ENCODE results near the gene AHI1. TPM values are rescaled to one million over a fixed set of nuclear protein-coding genes. Genes with fewer than 3 reads are reported as not detected.

AHI1 gene
- total RNA-seq, 5 donors from 2014 or later (not counting 1 experiment from before 2014, with no cell fraction given), result 9.6 to 27.6 (median 15.8) TPM

GRCh38 chr6:135503703-135504475 is 6.3 kb upstream of the AHI1 start:
- CTCF ChIA-PET, result interaction anchor here (0.5 to 1.2 kb wide), 2 partner anchors 723 to 817 kb away, joined by 4 to 7 read pairs; no protein-coding TSS in a partner anchor
- no peak overlapping the region for H3K4me3 ChIP-seq (ENCODE audit: control insufficient read depth in 1 of 2, extremely low read depth in 1 of 2, low read length in 1 of 2)
- H3K27me3 ChIP-seq (replicated peaks in 1 of 2; ENCODE audit: control insufficient read depth in 2 of 2, extremely low read depth in 1 of 2, insufficient read depth in 2 of 2, low read length in 1 of 2), result no peaks in the 10 kb centered on the region
- ATAC-seq (replicated peaks in 1 of 4) (no peak), DNase-seq (no peak)
- H3K27ac Mint-ChIP-seq, result no peak overlapping the region
- no peaks in the 10 kb centered on the region for H3K9me3 ChIP-seq
- no CpG with 5 or more reads among the region's 6 CpGs for WGBS (ENCODE audit: insufficient coverage)
- H3K36me3 ChIP-seq (ENCODE audit: control insufficient read depth in 2 of 2, extremely low read depth in 1 of 2, insufficient read depth in 1 of 2, low read length in 1 of 2), result no peaks in the 10 kb centered on the region
- POLR2A ChIA-PET, result no interaction called here
- peaks cover 0 to 4% (median 2%) of the 10 kb centered on the region in 3 donors for H3K4me1 Mint-ChIP-seq
- no peaks in the 10 kb centered on the region for H3K4me1 ChIP-seq (ENCODE audit: control insufficient read depth in 1 of 2, extremely low read depth in 1 of 2, insufficient read depth in 2 of 2, low read length in 2 of 2)
- H3K4me3 Mint-ChIP-seq, result no peak overlapping the region
- no peaks in the 10 kb centered on the region for H3K9me3 Mint-ChIP-seq
- H3K27ac ChIP-seq (ENCODE audit: low read length), result no peak overlapping the region
- no peaks in the 10 kb centered on the region for H3K36me3 Mint-ChIP-seq
- H3K27me3 Mint-ChIP-seq, result no peaks in the 10 kb centered on the region

- CTCF ChIA-PET, result interaction anchor here (0.7 to 1.8 kb wide), 3 partner anchors 410 to 793 kb away, joined by 3 to 6 read pairs (median 5); no protein-coding TSS in a partner anchor
- whole genome bisulfite sequencing (ENCODE audit: insufficient coverage), result 100% methylated on average over 2 of the region's 5 CpGs
- Mint-ChIP-seq H3K4me1 (peaks cover 11 to 16% (median 13%) of the 10 kb centered on the region in 3 donors), H3K4me3 (no peak overlapping the region), H3K36me3 (no peaks in the 10 kb centered on the region), H3K27me3 (no peaks in the 10 kb centered on the region), H3K9me3 (no peaks in the 10 kb centered on the region), H3K27ac (no peak overlapping the region)
- H3K4me3 ChIP-seq (ENCODE audit: control insufficient read depth in 1 of 2, extremely low read depth in 1 of 2, low read length in 1 of 2), result no peak overlapping the region
- H3K36me3 ChIP-seq (ENCODE audit: control insufficient read depth in 2 of 2, extremely low read depth in 1 of 2, insufficient read depth in 1 of 2, low read length in 1 of 2), result no peaks in the 10 kb centered on the region
- H3K27me3 ChIP-seq (replicated peaks in 1 of 2; ENCODE audit: control insufficient read depth in 2 of 2, extremely low read depth in 1 of 2, insufficient read depth in 2 of 2, low read length in 1 of 2), result no peaks in the 10 kb centered on the region
- no peaks in the 10 kb centered on the region for H3K9me3 ChIP-seq
- no peak for DNase-seq
- no peak for ATAC-seq (replicated peaks in 1 of 4)
- no peak overlapping the region for H3K27ac ChIP-seq (ENCODE audit: low read length)
- POLR2A ChIA-PET, result interaction anchor here in 1 of 2 donors (0.6 to 3.0 kb wide), 3 partner anchors 55 to 789 kb away, joined by 3 to 74 read pairs (median 3); partner anchors contain the start of genes BCLAF1 and HBS1L
- H3K4me1 ChIP-seq (ENCODE audit: control insufficient read depth in 1 of 2, extremely low read depth in 1 of 2, insufficient read depth in 2 of 2, low read length in 2 of 2), result peaks cover 0 to 3% of the 10 kb centered on the region in 2 experiments
Measured at GRCh38 chr6:135499441-135500340, 2.2 kb upstream of the AHI1 start.

- ATAC-seq (replicated peaks in 1 of 4) (peak; percentile 53 to 65 (median 62)), DNase-seq (peak; percentile 5 to 80 (median 51))
- Mint-ChIP-seq H3K4me3 (no peak overlapping the region), H3K27me3 (no peaks in the 10 kb centered on the region), H3K4me1 (peaks cover 11 to 16% (median 13%) of the 10 kb centered on the region in 3 donors), H3K27ac (no peak overlapping the region), H3K36me3 (no peaks in the 10 kb centered on the region), H3K9me3 (no peaks in the 10 kb centered on the region)
- Histone ChIP-seq H3K27ac (ENCODE audit: low read length) (peak overlapping the region; percentile 92), H3K36me3 (ENCODE audit: control insufficient read depth in 2 of 2, extremely low read depth in 1 of 2, insufficient read depth in 1 of 2, low read length in 1 of 2) (no peaks in the 10 kb centered on the region), H3K4me1 (ENCODE audit: control insufficient read depth in 1 of 2, extremely low read depth in 1 of 2, insufficient read depth in 2 of 2, low read length in 2 of 2) (peaks cover 0 to 3% of the 10 kb centered on the region in 2 experiments), H3K27me3 (replicated peaks in 1 of 2; ENCODE audit: control insufficient read depth in 2 of 2, extremely low read depth in 1 of 2, insufficient read depth in 2 of 2, low read length in 1 of 2) (no peaks in the 10 kb centered on the region), H3K9me3 (no peaks in the 10 kb centered on the region), H3K4me3 (ENCODE audit: control insufficient read depth in 1 of 2, extremely low read depth in 1 of 2, low read length in 1 of 2) (peak overlapping the region; percentile 79 to 83)
- 0% methylated on average over 2 of the region's 16 CpGs for WGBS (ENCODE audit: insufficient coverage)
- CTCF ChIA-PET, result interaction anchor here (0.5 to 1.4 kb wide), 11 partner anchors 9 to 804 kb away, joined by 3 to 13 read pairs (median 5); partner anchors contain the start of gene MTFR2 (in 1 of the 2)
- POLR2A ChIA-PET, result interaction anchor here (0.6 to 3.0 kb wide), 8 partner anchors 14 to 1264 kb away, joined by 3 to 74 read pairs (median 4); partner anchors contain the start of genes BCLAF1 (in 1 of the 2) and MTFR2 (in 1 of the 2)
Measured at GRCh38 chr6:135498185-135498841, 773 bp upstream of the AHI1 start.

DNA sequence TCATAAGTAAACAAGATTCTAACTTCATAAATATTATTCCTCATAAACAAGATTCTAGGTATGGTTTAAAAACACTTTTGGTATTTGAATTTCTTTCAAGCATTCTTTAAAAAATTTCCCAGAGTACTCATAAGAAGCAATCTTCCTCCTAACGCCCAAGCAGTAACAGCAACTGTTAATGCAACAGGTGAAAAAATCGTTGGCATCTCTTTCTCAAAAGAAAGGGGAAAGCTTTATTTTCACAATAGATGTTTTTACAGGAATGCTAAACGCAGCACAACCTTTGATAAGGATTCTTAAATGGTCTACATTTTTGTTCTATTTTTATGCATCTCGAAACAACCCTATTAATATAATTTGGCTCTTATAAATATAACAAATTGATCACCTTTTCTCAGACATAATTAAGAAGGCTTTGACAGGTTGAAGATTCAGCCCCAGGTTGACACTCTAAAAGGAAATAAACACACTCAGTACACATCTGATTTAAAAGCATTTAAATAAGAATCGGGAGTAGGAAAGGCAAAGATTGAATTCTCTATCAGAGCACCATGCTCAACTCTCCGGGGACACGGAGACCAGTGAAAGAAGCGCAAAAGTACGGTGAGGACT is 634 bp downstream of the AHI1 start:
- H3K4me1 ChIP-seq (ENCODE audit: control insufficient read depth in 1 of 2, extremely low read depth in 1 of 2, insufficient read depth in 2 of 2, low read length in 2 of 2), result peaks cover 0 to 3% of the 10 kb centered on the region in 2 experiments
- Mint-ChIP-seq H3K9me3 (no peaks in the 10 kb centered on the region), H3K36me3 (no peaks in the 10 kb centered on the region), H3K4me3 (no peak overlapping the region), H3K4me1 (peaks cover 11 to 16% (median 13%) of the 10 kb centered on the region in 3 donors), H3K27ac (no peak overlapping the region), H3K27me3 (no peaks in the 10 kb centered on the region)
- H3K9me3 ChIP-seq, result no peaks in the 10 kb centered on the region
- CTCF ChIA-PET, result no interaction called here
- no peaks in the 10 kb centered on the region for H3K27me3 ChIP-seq (replicated peaks in 1 of 2; ENCODE audit: control insufficient read depth in 2 of 2, extremely low read depth in 1 of 2, insufficient read depth in 2 of 2, low read length in 1 of 2)
- H3K27ac ChIP-seq (ENCODE audit: low read length), result peak overlapping the region; percentile 56
- ATAC-seq (replicated peaks in 1 of 4) (peak in 2 of 4 experiments; percentile 8 to 10), DNase-seq (peak in 1 of 35 experiments; percentile 4)
- POLR2A ChIA-PET, result interaction anchor here in 1 of 2 donors (0.7 to 3.0 kb wide), 3 partner anchors 337 to 792 kb away, joined by 3 to 74 read pairs (median 4); partner anchors contain the start of gene BCLAF1
- 2% methylated on average over 4 of the region's 9 CpGs for WGBS (ENCODE audit: insufficient coverage)
- peak overlapping the region; percentile 79 to 83 for H3K4me3 ChIP-seq (ENCODE audit: control insufficient read depth in 1 of 2, extremely low read depth in 1 of 2, low read length in 1 of 2)
- no peaks in the 10 kb centered on the region for H3K36me3 ChIP-seq (ENCODE audit: control insufficient read depth in 2 of 2, extremely low read depth in 1 of 2, insufficient read depth in 1 of 2, low read length in 1 of 2)

GRCh38 chr6:135493218-135493961 is 4.2 kb downstream of the AHI1 start:
- POLR2A ChIA-PET, result interaction anchor here in 1 of 2 donors (0.7 kb wide), 2 partner anchors 34 to 265 kb away, joined by 3 read pairs; no protein-coding TSS in a partner anchor
- no peaks in the 10 kb centered on the region for H3K27me3 ChIP-seq (replicated peaks in 1 of 2; ENCODE audit: control insufficient read depth in 2 of 2, extremely low read depth in 1 of 2, insufficient read depth in 2 of 2, low read length in 1 of 2)
- WGBS (ENCODE audit: insufficient coverage), result 92% methylated on average over 2 of the region's 10 CpGs
- no peak overlapping the region for H3K4me3 ChIP-seq (ENCODE audit: control insufficient read depth in 1 of 2, extremely low read depth in 1 of 2, low read length in 1 of 2)
- no peak overlapping the region for H3K4me3 Mint-ChIP-seq
- DNase-seq (no peak), ATAC-seq (replicated peaks in 1 of 4) (no peak)
- H3K4me1 Mint-ChIP-seq, result peaks cover 11 to 16% (median 13%) of the 10 kb centered on the region in 3 donors
- peaks cover 0 to 2% of the 10 kb centered on the region in 2 experiments for H3K4me1 ChIP-seq (ENCODE audit: control insufficient read depth in 1 of 2, extremely low read depth in 1 of 2, insufficient read depth in 2 of 2, low read length in 2 of 2)
- peaks cover 26% of the 10 kb centered on the region for H3K36me3 Mint-ChIP-seq
- no peak overlapping the region for H3K27ac ChIP-seq (ENCODE audit: low read length)
- no peaks in the 10 kb centered on the region for H3K36me3 ChIP-seq (ENCODE audit: control insufficient read depth in 2 of 2, extremely low read depth in 1 of 2, insufficient read depth in 1 of 2, low read length in 1 of 2)
- H3K27ac Mint-ChIP-seq, result no peak overlapping the region
- no peaks in the 10 kb centered on the region for H3K9me3 Mint-ChIP-seq
- CTCF ChIA-PET, result interaction anchor here in 1 of 2 donors (1.4 kb wide), 1 partner anchor 43 kb away, joined by 4 read pairs; no protein-coding TSS in a partner anchor
- no peaks in the 10 kb centered on the region for H3K9me3 ChIP-seq
- no peaks in the 10 kb centered on the region for H3K27me3 Mint-ChIP-seq
